SU-DHL-6 (cell line): ENCODE data around the gene ERMP1.

Experiments used
- EZH2phosphoT487 ChIP-seq: fragments of 200-600 bp; sonication (generic), shearing (Covaris generic); conservative IDR thresholded peaks from 2 replicates; pipeline ENCODE4 v1.6.1; 2018; ENCODE audit warnings: mild to moderate bottlenecking, antibody characterized with exemption, low read length, moderate library complexity, mixed read lengths
- TF ChIP-seq, protein P1 (sequence below): fragments of 200-600 bp; sonication (generic); IDR thresholded peaks from one replicate; pipeline ENCODE4 v1.5.1; 2017; ENCODE audit warnings: antibody characterized with exemption, mild to moderate bottlenecking, low read length, moderate library complexity; ENCODE audit not compliant: insufficient read depth, poor library complexity, severe bottlenecking

DNA sequence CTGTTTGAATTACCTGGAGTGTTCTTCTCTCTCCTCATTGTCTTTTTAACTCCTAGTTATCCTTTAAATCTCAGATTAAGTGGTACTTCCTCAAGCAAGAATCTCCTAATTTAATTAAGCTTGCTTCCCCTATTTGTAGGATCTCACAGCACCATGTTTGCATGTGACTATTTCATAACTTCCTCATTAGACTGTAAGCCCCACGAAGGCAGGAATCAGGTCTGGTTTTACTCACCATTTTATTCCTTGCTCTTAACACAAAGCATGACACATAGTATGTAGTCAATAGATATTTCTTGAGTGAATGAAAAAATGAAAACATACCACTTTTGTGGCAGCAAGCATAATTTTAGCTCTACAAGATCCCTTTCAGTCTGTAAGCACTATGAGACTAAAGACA, 1.3 kb upstream of the ERMP1 start:
- TF ChIP-seq, protein P1, sequence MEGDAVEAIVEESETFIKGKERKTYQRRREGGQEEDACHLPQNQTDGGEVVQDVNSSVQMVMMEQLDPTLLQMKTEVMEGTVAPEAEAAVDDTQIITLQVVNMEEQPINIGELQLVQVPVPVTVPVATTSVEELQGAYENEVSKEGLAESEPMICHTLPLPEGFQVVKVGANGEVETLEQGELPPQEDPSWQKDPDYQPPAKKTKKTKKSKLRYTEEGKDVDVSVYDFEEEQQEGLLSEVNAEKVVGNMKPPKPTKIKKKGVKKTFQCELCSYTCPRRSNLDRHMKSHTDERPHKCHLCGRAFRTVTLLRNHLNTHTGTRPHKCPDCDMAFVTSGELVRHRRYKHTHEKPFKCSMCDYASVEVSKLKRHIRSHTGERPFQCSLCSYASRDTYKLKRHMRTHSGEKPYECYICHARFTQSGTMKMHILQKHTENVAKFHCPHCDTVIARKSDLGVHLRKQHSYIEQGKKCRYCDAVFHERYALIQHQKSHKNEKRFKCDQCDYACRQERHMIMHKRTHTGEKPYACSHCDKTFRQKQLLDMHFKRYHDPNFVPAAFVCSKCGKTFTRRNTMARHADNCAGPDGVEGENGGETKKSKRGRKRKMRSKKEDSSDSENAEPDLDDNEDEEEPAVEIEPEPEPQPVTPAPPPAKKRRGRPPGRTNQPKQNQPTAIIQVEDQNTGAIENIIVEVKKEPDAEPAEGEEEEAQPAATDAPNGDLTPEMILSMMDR: no peak
- TF ChIP-seq EZH2phosphoT487: no peak
